WTC11 (cell line): ENCODE data around the gene UBE2J2. TPM values are rescaled to one million over a fixed set of nuclear protein-coding genes. Genes with fewer than 3 reads are reported as not detected.

ENCODE experiments used
- ATAC-seq: fragments of 200-7000 bp; cut with Tn5 transposase; 2 replicates; pipeline ENCODE4 v1.10.0; 2021; ENCODE audit warnings: mild to moderate bottlenecking, moderate library complexity
- CTCF ChIA-PET: fragments of 300-600 bp; sonication (Branson Sonifier 250); formaldehyde crosslinking; loops from one replicate; lab custom pipeline; 2021; ENCODE audit warnings: antibody characterized with exemption; lab: Charles Lee
- POLR2A ChIA-PET: fragments of 350-600 bp; sonication (Branson Sonifier 250); formaldehyde crosslinking; loops from one replicate; lab custom pipeline; 2021; ENCODE audit warnings: antibody characterized with exemption; lab: Charles Lee
- DNase-seq: peaks from one replicate; pipeline ENCODE4 v3.0.0; 2021; ENCODE audit warnings: low spot score
- H3K27ac Mint-ChIP-seq: 2 replicates; pipeline ENCODE4 v1.8.0; 2021; ENCODE audit warnings: mixed read lengths
- H3K27me3 Mint-ChIP-seq: 2 replicates; pipeline ENCODE4 v1.8.0; 2021; ENCODE audit warnings: low read depth, mild to moderate bottlenecking, moderate library complexity, mixed read lengths
- H3K36me3 Mint-ChIP-seq: 2 replicates; pipeline ENCODE4 v1.8.0; 2021; ENCODE audit warnings: mixed read lengths
- H3K4me1 Mint-ChIP-seq: 2 replicates; pipeline ENCODE4 v1.8.0; 2022; ENCODE audit warnings: mixed read lengths
- H3K4me3 Mint-ChIP-seq: 2 replicates; pipeline ENCODE4 v1.8.0; 2021; ENCODE audit warnings: mild to moderate bottlenecking, moderate library complexity, mixed read lengths
- H3K9me3 Mint-ChIP-seq: 2 replicates; pipeline ENCODE4 v1.8.0; 2021; ENCODE audit warnings: mixed read lengths
- ATF3 ChIP-seq: sonication (generic); formaldehyde crosslinking; conservative IDR thresholded peaks from 2 replicates; pipeline ENCODE4 v1.8.1; 2022; ENCODE audit warnings: mild to moderate bottlenecking, missing genetic modification reagents
- CBFB ChIP-seq: sonication (generic); formaldehyde crosslinking; IDR thresholded peaks from 2 replicates; pipeline ENCODE4 v1.8.1; 2022; ENCODE audit warnings: mild to moderate bottlenecking, low read depth, missing genetic modification reagents
- CREB1 ChIP-seq: sonication (generic); formaldehyde crosslinking; IDR thresholded peaks from 2 replicates; pipeline ENCODE4 v1.8.0; 2023; ENCODE audit warnings: mild to moderate bottlenecking, missing genetic modification reagents
- FOXK1 ChIP-seq: sonication (generic); formaldehyde crosslinking; IDR thresholded peaks from 2 replicates; pipeline ENCODE4 v1.8.0; 2022; ENCODE audit warnings: mild to moderate bottlenecking, moderate library complexity, missing genetic modification reagents
- GABPB1 ChIP-seq: sonication (generic); formaldehyde crosslinking; IDR thresholded peaks from 2 replicates; pipeline ENCODE4 v1.8.1; 2023; ENCODE audit warnings: mild to moderate bottlenecking, missing genetic modification reagents
- GRHL2 ChIP-seq: fragments of 250-450 bp; sonication (Bioruptor Pico); IDR thresholded peaks from 2 replicates; pipeline ENCODE4 v1.8.0; 2022; ENCODE audit warnings: mild to moderate bottlenecking, moderate library complexity; ENCODE audit not compliant: insufficient replicate concordance, severe bottlenecking
- HMGA2 ChIP-seq: fragments of 250-450 bp; sonication (Bioruptor Pico); IDR thresholded peaks from 2 replicates; pipeline ENCODE4 v1.4.0; 2021; ENCODE audit warnings: mild to moderate bottlenecking, moderate library complexity
- IRF2 ChIP-seq: sonication (generic); formaldehyde crosslinking; IDR thresholded peaks from 2 replicates; pipeline ENCODE4 v1.8.0; 2022; ENCODE audit warnings: low read depth, missing genetic modification reagents, borderline replicate concordance
- KAT7 ChIP-seq: sonication (generic); formaldehyde crosslinking; IDR thresholded peaks from 2 replicates; pipeline ENCODE4 v1.8.1; 2023; ENCODE audit warnings: missing genetic modification reagents, mild to moderate bottlenecking, borderline replicate concordance
- MXD4 ChIP-seq: fragments of 250-450 bp; sonication (Bioruptor Pico); IDR thresholded peaks from 2 replicates; pipeline ENCODE4 v1.8.0; 2021; ENCODE audit warnings: mild to moderate bottlenecking, moderate library complexity, borderline replicate concordance
- NR2C2 ChIP-seq: sonication (generic); formaldehyde crosslinking; IDR thresholded peaks from 2 replicates; pipeline ENCODE4 v1.8.0; 2022; ENCODE audit warnings: mild to moderate bottlenecking, missing genetic modification reagents
- NR3C1 ChIP-seq: sonication (generic); formaldehyde crosslinking; conservative IDR thresholded peaks from 2 replicates; pipeline ENCODE4 v1.8.1; 2023; ENCODE audit warnings: low read depth, mild to moderate bottlenecking, missing genetic modification reagents
- OVOL2 ChIP-seq: fragments of 250-450 bp; sonication (Bioruptor Pico); IDR thresholded peaks from 2 replicates; pipeline ENCODE4 v1.9.0; 2021; ENCODE audit warnings: mild to moderate bottlenecking, borderline replicate concordance
- RELA ChIP-seq: sonication (generic); formaldehyde crosslinking; IDR thresholded peaks from 2 replicates; pipeline ENCODE4 v1.8.1; 2022; ENCODE audit warnings: missing genetic modification reagents, mild to moderate bottlenecking, borderline replicate concordance
- SP1 ChIP-seq: sonication (generic); formaldehyde crosslinking; conservative IDR thresholded peaks from 2 replicates; pipeline ENCODE4 v1.8.1; 2022; ENCODE audit warnings: missing genetic modification reagents
- USF1 ChIP-seq: sonication (generic); formaldehyde crosslinking; IDR thresholded peaks from 2 replicates; pipeline ENCODE4 v1.8.0; 2022; ENCODE audit warnings: mild to moderate bottlenecking, missing genetic modification reagents
- ZNF232 ChIP-seq: sonication (generic); formaldehyde crosslinking; IDR thresholded peaks from 2 replicates; pipeline ENCODE4 v1.8.0; 2022; ENCODE audit warnings: mild to moderate bottlenecking, missing genetic modification reagents
- ZNF425 ChIP-seq: fragments of 250-450 bp; sonication (Bioruptor Pico); conservative IDR thresholded peaks from 2 replicates; pipeline ENCODE4 v1.9.0; 2021; ENCODE audit warnings: mild to moderate bottlenecking
- ZNF532 ChIP-seq: fragments of 250-450 bp; sonication (Bioruptor Pico); IDR thresholded peaks from 2 replicates; pipeline ENCODE4 v1.9.0; 2021; ENCODE audit warnings: mild to moderate bottlenecking, borderline replicate concordance
- ZSCAN18 ChIP-seq: fragments of 250-450 bp; sonication (Bioruptor Pico); IDR thresholded peaks from 2 replicates; pipeline ENCODE4 v2.1.2; 2022; ENCODE audit warnings: mild to moderate bottlenecking, moderate library complexity
- total RNA-seq: library from RNA; stranded (reverse); gene quantifications from 3 replicates; pipeline ENCODE4 v1.2.3, GENCODE V29; 2021

Gene UBE2J2
- total RNA-seq, 1 experiment from 2014 or later, result 72.2 TPM

- TF ChIP-seq HMGA2 (CRISPR knock-in tag), result no peak
- no peak for TF ChIP-seq ZNF232 (CRISPR knock-in tag)
- TF ChIP-seq ZNF532 (CRISPR knock-in tag), result no peak
- no peak for TF ChIP-seq SP1 (CRISPR knock-in tag)
- TF ChIP-seq GRHL2, result no peak
- TF ChIP-seq CBFB (CRISPR knock-in tag), result no peak
- TF ChIP-seq CREB1 (CRISPR knock-in tag), result no peak
- TF ChIP-seq MXD4 (CRISPR knock-in tag), result no peak
- TF ChIP-seq FOXK1 (CRISPR knock-in tag), result no peak
- no peak for TF ChIP-seq NR2C2 (CRISPR knock-in tag)
- no peak for TF ChIP-seq IRF2 (CRISPR knock-in tag)
- no peak for TF ChIP-seq NR3C1 (CRISPR knock-in tag)
- TF ChIP-seq RELA (CRISPR knock-in tag), result no peak
- TF ChIP-seq USF1 (CRISPR knock-in tag), result no peak
- TF ChIP-seq OVOL2 (CRISPR knock-in tag), result no peak
- no peak for TF ChIP-seq ZSCAN18 (CRISPR knock-in tag)
- TF ChIP-seq KAT7 (CRISPR knock-in tag), result no peak
- no peak for TF ChIP-seq ATF3 (CRISPR knock-in tag)
- no peak for TF ChIP-seq GABPB1 (CRISPR knock-in tag)
- TF ChIP-seq ZNF425 (CRISPR knock-in tag), result no peak
- Mint-ChIP-seq H3K9me3 (no peaks in the 10 kb centered on the region), H3K27me3 (no peaks in the 10 kb centered on the region), H3K4me1 (peaks cover 15% of the 10 kb centered on the region), H3K4me3 (no peak overlapping the region), H3K36me3 (peaks cover 24% of the 10 kb centered on the region), H3K27ac (peak overlapping the region; percentile 85)
- DNase-seq (no peak), ATAC-seq (no peak)
- POLR2A ChIA-PET, result interaction anchor here (0.6 to 1.3 kb wide), 3 partner anchors 11 to 39 kb away, joined by 3 to 7 read pairs (median 5); no protein-coding TSS in a partner anchor
- CTCF ChIA-PET, result interaction anchor here (0.8 to 3.0 kb wide), 7 partner anchors 13 to 55 kb away, joined by 3 to 10 read pairs (median 5); no protein-coding TSS in a partner anchor
Measured at GRCh38 chr1:1314678-1315335, 41.2 kb upstream of the UBE2J2 start.
